ENCODE measurements around the gene STAP2. TPM values are rescaled to one million over a fixed set of nuclear protein-coding genes. Genes with fewer than 3 reads are reported as not detected.

Gene STAP2
- total RNA-seq, 4 donors from 2014 or later = 67.0 to 93.1 (median 87.2) TPM

DNA sequence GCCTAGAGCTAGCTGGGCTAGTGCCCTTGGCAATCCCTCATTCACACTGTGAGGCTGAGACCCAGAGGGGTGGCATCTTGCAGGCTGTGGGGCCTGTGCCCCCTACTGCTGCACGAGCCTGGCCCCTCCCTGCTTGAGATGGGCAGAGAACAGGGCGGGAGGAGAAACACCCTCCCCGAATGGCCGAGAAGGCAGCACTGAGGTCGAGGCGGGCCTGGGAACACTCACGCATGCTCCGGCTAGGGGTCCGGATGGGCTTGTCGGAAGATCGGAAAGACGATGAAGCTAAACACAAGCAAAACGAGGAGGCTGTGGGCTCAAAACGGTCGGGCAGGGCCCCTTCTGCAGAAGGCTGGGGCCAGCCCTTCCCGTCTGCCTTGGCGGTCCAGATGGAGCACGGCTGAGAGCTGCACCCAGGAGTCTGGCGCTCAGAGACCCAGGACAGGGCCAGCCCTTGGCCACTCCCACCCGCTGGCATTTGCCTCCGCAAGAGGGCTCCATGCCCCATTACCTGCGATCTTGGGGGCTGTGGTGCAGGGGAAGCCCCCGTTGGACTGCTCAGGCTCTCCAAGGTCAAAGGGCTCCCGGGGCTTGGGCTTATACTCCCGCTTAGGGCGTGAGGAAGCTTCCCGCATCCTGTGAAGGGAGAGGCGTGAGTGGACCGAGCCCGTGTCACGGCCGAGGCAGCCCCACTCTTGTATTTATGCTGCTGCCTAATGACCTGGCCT is 23.6 kb upstream of the STAP2 start:
- 86% methylated on average over 26 of the region's 32 CpGs for WGBS
- Histone ChIP-seq H3K4me1 (peaks cover 3% of the 10 kb centered on the region), H3K27me3 (no peaks in the 10 kb centered on the region), H3K36me3 (peaks cover 89% of the 10 kb centered on the region), H3K4me3 (no peak overlapping the region), H3K27ac (no peak overlapping the region), H3K9me3 (no peaks in the 10 kb centered on the region)
- no peak for DNase-seq (ENCODE audit: low spot score in 2 of 2)
- TF ChIP-seq POLR2AphosphoS5 (IDR thresholded peaks at IDR 0.05) (no peak), POLR2A (IDR thresholded peaks at IDR 0.05) (no peak), EP300 (IDR thresholded peaks at IDR 0.05) (no peak)
- TF ChIP-seq, protein P1, sequence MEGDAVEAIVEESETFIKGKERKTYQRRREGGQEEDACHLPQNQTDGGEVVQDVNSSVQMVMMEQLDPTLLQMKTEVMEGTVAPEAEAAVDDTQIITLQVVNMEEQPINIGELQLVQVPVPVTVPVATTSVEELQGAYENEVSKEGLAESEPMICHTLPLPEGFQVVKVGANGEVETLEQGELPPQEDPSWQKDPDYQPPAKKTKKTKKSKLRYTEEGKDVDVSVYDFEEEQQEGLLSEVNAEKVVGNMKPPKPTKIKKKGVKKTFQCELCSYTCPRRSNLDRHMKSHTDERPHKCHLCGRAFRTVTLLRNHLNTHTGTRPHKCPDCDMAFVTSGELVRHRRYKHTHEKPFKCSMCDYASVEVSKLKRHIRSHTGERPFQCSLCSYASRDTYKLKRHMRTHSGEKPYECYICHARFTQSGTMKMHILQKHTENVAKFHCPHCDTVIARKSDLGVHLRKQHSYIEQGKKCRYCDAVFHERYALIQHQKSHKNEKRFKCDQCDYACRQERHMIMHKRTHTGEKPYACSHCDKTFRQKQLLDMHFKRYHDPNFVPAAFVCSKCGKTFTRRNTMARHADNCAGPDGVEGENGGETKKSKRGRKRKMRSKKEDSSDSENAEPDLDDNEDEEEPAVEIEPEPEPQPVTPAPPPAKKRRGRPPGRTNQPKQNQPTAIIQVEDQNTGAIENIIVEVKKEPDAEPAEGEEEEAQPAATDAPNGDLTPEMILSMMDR (IDR thresholded peaks at IDR 0.05) = no peak

DNA sequence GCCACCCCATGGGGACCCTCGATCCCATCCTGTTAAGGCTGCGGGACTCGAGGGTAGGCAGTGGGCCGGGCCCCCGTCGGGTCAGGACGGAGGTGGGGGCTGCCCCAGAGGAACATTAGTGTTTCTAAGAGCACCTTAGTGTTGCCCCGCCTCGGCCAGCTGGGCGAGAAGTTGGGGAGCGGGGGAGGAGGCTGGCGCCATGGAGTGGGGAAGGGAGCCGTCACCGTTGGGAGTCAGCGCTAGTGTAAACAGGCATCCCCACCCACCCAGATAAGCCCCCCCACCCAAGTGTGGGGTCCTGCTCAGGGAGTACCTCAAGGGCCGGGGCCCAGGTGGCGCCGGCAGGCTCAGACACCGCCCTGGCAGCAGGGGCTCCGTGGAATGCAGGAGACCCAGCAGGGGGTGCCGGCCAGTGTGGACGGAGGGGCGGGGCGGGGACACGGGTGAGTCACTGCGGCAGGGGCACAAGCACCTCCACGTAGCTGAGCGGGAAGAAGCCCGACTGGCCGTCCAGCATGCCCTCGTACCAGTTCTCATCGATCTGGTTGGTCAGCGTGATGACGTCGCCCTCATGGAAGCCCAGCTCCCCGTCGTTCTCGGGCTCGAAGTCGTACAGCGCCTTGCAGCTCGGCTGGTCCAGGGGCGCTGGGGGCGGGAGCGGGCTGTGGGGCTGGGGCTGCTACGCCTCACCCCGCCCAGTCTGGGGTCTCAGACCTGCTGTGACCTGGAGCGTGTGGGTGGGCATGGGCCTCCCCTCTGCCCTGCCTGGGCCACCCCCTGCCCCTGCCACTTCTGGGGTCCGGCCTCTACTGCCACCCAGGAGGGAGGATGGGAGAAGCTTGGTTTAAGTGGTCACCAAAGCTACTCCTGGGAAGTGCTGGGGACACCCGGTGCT is 22.8 kb upstream of the STAP2 start:
- no peaks in the 10 kb centered on the region for H3K9me3 ChIP-seq
- WGBS = 78% methylated on average over 5 of the region's 50 CpGs
- no peaks in the 10 kb centered on the region for H3K4me1 ChIP-seq
- H3K36me3 ChIP-seq = peaks cover 91% of the 10 kb centered on the region
- no peak overlapping the region for H3K4me3 ChIP-seq
- DNase-seq (ENCODE audit: low spot score in 2 of 2) = peak in 1 of 2 donors; percentile 67
- H3K27me3 ChIP-seq = no peaks in the 10 kb centered on the region
- H3K27ac ChIP-seq = no peak overlapping the region
- TF ChIP-seq, protein P1 (IDR thresholded peaks at IDR 0.05) = no peak
- TF ChIP-seq EP300 (IDR thresholded peaks at IDR 0.05) (no peak), POLR2A (IDR thresholded peaks at IDR 0.05) (no peak), POLR2AphosphoS5 (IDR thresholded peaks at IDR 0.05) (no peak)

GRCh38 chr19:4360641-4361151 is 22.1 kb upstream of the STAP2 start:
- TF ChIP-seq POLR2AphosphoS5 (IDR thresholded peaks at IDR 0.05) = no peak
- no peak for TF ChIP-seq EP300 (IDR thresholded peaks at IDR 0.05)
- TF ChIP-seq, protein P1 (IDR thresholded peaks at IDR 0.05) = no peak
- TF ChIP-seq POLR2A (IDR thresholded peaks at IDR 0.05) = no peak
- Histone ChIP-seq H3K36me3 (peaks cover 89% of the 10 kb centered on the region), H3K4me1 (no peaks in the 10 kb centered on the region), H3K27ac (no peak overlapping the region), H3K9me3 (no peaks in the 10 kb centered on the region), H3K27me3 (no peaks in the 10 kb centered on the region), H3K4me3 (no peak overlapping the region)
- no peak for DNase-seq (ENCODE audit: low spot score in 2 of 2)
- WGBS = 72% methylated on average over 5 of the region's 12 CpGs

GRCh38 chr19:4360081-4360569 is 21.5 kb upstream of the STAP2 start:
- TF ChIP-seq, protein P1 (IDR thresholded peaks at IDR 0.05) = no peak
- no peak for TF ChIP-seq POLR2A (IDR thresholded peaks at IDR 0.05)
- TF ChIP-seq POLR2AphosphoS5 (IDR thresholded peaks at IDR 0.05) = no peak
- no peak for TF ChIP-seq EP300 (IDR thresholded peaks at IDR 0.05)
- Histone ChIP-seq H3K9me3 (no peaks in the 10 kb centered on the region), H3K36me3 (peaks cover 83% of the 10 kb centered on the region), H3K27me3 (no peaks in the 10 kb centered on the region), H3K27ac (no peak overlapping the region), H3K4me1 (no peaks in the 10 kb centered on the region), H3K4me3 (no peak overlapping the region)
- 63% methylated on average over 9 of the region's 9 CpGs for WGBS
- no peak for DNase-seq (ENCODE audit: low spot score in 2 of 2)

DNA sequence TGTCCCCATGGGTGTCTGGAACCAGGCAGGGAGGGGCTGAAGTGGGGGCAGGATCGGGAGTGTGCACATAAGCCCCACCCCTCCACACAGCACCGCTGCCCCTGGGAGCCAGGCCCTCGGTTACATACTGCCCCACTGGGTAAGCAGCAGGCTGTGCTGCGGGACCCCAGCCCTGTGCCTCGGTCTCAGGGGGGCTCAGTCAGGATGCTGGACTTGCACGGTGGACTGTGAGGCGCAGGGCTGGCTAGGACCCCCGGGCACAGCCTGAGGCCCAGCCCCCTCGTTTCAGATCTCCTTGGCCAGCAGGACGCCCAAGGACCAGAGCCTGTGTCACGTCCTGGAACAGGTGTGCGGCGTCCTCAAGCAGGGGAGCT is 21.0 kb upstream of the STAP2 start:
- no CpG with 5 or more reads among the region's 13 CpGs for WGBS
- peaks cover 83% of the 10 kb centered on the region for H3K36me3 ChIP-seq
- no peaks in the 10 kb centered on the region for H3K9me3 ChIP-seq
- no peaks in the 10 kb centered on the region for H3K27me3 ChIP-seq
- no peaks in the 10 kb centered on the region for H3K4me1 ChIP-seq
- no peak for TF ChIP-seq POLR2A (IDR thresholded peaks at IDR 0.05)
- TF ChIP-seq, protein P1 (IDR thresholded peaks at IDR 0.05) = no peak
- no peak for TF ChIP-seq POLR2AphosphoS5 (IDR thresholded peaks at IDR 0.05)
- TF ChIP-seq EP300 (IDR thresholded peaks at IDR 0.05) = no peak
- H3K4me3 ChIP-seq = no peak overlapping the region
- DNase-seq (ENCODE audit: low spot score in 2 of 2) = peak in 1 of 2 donors; percentile 60
- H3K27ac ChIP-seq = no peak overlapping the region

Data from suprapubic skin (tissue), 4 donors.